ENCODE results near the gene HMMR.
"Not testable (repeated sequence)": the region's sequence is repeated elsewhere in the genome, so short reads cannot be mapped to it uniquely, and the experiment has no call there.

The HMMR gene, protein sequence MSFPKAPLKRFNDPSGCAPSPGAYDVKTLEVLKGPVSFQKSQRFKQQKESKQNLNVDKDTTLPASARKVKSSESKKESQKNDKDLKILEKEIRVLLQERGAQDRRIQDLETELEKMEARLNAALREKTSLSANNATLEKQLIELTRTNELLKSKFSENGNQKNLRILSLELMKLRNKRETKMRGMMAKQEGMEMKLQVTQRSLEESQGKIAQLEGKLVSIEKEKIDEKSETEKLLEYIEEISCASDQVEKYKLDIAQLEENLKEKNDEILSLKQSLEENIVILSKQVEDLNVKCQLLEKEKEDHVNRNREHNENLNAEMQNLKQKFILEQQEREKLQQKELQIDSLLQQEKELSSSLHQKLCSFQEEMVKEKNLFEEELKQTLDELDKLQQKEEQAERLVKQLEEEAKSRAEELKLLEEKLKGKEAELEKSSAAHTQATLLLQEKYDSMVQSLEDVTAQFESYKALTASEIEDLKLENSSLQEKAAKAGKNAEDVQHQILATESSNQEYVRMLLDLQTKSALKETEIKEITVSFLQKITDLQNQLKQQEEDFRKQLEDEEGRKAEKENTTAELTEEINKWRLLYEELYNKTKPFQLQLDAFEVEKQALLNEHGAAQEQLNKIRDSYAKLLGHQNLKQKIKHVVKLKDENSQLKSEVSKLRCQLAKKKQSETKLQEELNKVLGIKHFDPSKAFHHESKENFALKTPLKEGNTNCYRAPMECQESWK

DNA sequence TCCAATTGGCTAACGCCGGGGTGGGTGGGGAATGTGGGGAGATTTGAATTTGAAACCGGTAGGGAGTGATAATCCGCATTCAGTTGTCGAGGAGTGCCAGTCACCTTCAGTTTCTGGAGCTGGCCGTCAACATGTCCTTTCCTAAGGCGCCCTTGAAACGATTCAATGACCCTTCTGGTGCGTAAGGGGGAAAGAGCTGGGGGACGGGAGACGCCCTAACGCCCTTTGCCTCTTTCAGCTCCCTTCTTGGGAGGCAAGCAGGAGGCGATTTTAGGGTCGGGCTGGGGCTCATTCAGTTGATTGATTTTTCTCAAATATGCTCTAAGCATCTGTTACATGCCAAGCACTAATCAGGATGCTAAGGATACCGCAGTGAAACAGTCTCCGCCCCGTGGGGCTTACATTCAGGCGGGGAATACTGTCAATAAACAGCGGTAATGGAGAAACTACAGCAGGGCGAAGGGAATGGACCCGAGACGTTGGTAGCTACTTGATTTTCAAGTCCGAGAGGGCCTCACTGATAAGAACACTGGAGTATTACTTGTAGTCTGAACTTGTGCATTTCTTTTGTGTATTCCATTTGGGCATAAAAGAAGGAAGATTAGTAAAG, at the start of gene HMMR:
Gene HMMR, plus strand, starts transcription at position 71 of the 610 bp plus-strand sequence. Its CDS starts 61 bp downstream, at position 132.
- no peak for DNase-seq

DNA sequence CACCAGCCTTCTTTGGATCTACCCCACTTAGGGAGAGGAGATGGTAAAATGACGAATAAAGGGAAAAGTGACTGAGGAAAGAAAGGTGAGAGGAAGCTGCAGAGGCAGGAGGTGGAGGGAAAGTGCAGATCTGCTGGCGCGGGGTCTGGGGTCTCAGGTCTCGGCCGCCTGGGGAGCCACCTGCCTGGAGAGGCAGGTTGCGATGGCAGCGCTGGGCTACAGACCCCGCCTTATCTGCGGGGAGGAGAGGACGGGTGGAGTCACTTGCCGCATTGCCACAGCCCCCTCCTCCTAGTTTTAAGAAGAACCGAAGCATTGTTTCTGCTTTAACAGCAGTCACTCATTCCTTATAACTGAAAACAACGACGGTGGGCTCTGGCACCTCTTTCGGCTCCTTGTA, 44.8 kb upstream of the HMMR start:
- DNase-seq: not testable (repeated sequence)

DNA sequence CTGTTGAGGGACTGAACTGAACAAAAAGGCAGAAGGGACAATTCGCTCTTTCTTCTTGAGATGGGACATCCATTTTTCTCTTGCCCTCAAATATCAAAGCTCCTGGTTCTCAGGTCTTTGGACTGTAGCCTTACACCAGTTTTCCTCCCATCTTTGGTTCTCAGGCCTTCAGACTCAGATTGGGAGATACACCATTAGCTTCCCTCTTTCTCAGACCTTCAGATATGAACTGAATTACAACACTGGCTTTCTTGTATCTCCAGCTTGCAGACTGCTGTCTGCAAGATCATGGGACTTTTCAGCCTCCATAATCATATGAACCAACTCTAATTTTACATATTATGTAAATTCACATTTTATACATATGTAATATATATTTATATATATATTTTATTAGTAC, 35.6 kb upstream of the HMMR start:
- DNase-seq: no peak

DNA sequence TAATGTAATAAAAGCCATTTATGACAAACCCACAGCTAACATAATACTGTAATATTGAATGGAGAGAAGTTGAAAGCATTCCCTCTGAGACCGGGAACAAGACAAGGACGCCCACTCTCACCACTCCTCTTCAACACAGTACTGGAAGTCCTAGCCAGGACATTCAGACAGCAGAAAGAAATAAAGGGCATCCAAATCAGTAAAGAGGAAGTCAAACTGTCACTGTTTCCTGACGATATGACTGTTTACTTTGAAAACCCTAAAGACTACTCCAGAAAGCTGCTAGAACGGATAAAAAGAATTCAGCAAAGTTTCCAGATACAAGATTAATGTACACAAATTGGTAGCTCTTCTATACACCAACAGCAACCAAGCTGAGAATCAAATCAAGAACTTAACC, 34.3 kb upstream of the HMMR start:
- not testable (repeated sequence) for DNase-seq

DNA sequence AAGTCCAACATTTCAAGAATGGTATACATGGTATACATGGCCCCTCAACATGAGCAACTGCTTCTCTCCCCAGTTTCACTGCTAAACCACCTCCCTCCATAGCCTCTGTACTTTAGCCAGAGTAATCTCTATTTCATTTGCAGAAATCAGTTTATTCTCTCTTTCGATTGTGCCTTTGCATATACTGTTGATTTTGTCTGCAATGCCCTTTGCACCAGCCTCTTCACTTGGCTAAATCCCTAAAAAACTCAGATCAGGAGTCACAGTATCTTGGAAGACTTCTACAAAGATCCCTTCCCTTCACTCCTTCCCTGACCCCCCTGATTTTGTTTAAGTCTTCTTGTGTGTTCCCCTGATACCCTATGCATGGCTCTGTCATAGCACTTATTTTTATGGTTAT, 27.9 kb upstream of the HMMR start:
- no peak for DNase-seq

DNA sequence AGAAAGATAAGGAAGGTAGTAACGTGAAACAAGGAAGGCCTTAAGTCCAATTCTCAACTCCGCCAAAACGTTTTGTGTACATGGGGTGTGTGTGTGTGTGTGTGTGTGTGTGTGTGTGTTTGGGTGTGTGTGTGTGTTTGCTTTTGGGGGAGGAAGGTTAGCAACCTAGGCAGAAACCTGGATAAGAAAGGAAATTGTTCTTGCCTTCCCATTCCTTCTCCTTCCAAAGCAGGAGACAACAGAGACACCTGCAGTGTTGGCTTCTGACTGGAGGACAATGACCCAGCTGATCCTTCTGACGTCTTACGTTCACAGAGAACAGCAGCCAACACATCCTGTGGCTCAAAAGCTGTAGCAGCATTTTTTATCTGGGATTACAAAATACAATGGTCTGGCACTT, 27.2 kb upstream of the HMMR start:
- no peak for DNase-seq

DNA sequence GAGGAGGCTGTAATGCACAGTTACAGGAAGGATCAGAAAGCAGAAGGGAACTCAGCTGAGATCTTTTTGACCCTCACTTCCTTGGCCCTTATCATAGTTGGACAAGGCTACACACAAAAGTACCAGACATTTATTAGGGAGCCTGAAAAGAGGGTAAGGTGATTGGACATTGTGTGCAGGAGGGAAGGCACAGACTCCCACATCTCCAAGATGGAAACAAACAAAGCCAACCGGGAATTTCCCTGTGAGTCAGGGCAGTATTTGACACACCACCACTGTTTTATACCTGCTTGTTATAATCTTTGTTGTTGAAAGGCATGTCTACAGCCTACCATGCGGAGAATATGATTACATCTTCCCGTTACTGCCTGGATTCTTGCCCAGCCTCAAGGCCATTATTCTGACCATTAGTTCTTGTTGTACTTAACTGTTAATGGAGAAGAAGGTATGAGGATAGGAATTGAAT, 26.0 kb upstream of the HMMR start:
- DNase-seq: no peak

DNA sequence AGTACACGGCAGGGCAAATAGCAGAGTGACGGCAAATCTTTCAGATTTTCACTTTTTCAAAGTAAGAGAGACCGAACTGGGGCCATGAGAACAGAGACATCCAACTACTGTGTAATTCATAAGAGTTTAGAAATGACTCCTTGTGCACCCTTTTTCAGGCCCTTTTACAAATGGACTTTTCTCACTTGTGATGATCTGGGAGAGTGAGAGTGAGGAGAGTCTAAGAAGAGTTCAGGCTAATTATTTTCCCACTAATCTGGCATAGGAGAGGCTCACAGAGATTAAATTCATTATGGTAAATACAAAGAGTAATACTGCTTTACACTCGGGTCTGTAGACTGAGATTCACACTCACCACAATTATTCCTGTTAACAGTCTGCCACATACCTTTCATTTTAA, 23.9 kb upstream of the HMMR start:
- DNase-seq: no peak

DNA sequence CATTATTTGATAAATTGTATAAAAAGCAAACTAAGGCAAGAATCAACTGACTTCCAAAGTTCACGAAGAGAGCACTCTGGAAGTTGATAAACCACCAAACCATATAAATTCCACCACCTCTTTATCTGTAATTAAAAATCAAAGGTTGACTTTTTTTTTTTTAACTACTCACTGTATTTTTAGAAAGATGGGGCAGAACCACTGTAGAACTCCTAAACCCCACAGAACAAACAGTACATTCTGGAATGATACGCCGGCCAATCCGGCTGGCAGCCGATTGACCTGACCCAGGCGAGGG, 23.5 kb upstream of the HMMR start:
- no peak for DNase-seq

DNA sequence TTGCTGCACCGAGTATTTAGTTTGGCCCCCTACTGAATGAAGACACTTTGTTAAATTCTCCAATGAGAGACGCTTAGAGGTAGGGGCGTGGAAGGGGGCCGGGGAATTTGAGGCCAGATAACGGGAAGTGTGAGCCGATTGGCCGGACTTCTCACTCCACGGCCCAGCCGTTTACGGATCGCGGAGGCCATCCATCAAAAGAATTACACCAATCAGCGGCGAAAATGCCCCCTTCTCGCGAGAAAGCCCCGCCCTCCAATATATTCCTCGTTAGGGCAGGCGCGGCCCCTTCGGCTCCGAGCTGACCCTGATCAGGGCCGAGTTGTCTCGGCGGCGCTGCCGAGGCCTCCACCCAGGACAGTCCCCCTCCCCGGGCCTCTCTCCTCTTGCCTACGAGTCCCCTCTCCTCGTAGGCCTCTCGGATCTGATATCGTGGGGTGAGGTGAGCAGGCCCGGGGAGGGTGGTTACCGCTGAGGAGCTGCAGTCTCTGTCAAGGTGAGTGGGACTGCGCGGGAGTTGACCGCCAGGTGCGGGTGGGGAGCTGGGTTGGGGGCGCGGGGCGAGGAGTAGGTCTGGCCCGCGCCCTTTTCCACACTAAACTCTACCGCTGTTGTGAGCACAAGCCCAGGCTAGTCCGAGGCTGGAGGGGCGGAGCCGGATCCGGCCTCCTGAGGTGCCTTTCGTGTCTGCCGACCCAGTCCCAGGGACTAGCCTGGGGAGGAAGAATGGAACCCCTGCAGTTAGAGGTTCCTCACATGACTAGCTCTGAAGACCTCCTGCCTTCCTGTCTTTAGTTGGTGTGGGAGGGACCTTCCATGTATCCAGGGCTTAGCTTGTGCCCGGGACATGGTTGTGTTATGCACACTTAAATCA, 22.9 kb upstream of the HMMR start, which contains the start of gene CCNG1:
Gene CCNG1, plus strand, starts transcription at position 287 of the 874 bp plus-strand sequence. CDS start 1,662 bp downstream, outside the sequence.
- peak; percentile 63 to 78 (median 72) for DNase-seq

DNA sequence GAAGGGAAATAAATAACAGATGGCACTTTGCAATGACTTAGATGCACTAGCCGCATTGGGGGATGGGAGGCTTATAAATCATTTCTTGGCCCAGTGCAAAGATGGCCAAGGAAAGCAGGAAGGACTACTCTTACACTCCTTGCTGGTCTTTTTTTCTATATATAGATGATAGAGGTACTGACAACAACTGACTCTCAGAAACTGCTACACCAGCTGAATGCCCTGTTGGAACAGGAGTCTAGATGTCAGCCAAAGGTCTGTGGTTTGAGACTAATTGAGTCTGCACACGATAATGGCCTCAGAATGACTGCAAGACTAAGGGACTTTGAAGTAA, 21.4 kb upstream of the HMMR start:
- no peak for DNase-seq

DNA sequence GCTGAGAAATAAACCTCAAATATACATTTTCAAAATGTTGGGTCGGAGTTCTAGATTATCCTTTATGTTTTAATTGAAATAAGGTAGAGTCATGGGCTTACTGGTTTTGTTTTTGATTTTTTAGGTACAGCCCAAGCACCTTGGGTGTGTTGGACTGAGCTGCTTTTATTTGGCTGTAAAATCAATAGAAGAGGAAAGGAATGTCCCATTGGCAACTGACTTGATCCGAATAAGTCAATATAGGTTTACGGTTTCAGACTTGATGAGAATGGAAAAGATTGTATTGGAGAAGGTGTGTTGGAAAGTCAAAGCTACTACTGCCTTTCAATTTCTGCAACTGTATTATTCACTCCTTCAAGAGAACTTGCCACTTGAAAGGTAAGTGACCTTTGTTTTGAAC, 19.5 kb upstream of the HMMR start:
- DNase-seq: no peak

DNA sequence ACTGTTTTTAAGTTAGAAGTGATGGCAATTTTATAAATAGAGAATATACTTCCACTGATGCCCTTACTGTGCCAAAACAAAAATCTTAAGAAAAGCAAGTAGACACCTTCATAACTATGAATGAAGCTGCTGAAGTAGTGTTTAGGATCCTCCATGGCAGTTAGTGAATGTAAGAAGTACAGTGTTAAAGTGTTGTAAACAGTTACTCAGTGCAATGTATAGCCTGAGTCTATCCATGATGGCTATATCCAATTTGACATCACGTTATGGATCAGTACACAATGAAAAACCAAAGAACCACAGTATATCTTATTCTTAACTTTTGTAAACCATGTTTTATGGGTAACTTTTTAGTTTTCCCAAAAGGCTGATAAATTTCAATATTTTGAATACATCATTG, 15.9 kb upstream of the HMMR start:
- no peak for DNase-seq

DNA sequence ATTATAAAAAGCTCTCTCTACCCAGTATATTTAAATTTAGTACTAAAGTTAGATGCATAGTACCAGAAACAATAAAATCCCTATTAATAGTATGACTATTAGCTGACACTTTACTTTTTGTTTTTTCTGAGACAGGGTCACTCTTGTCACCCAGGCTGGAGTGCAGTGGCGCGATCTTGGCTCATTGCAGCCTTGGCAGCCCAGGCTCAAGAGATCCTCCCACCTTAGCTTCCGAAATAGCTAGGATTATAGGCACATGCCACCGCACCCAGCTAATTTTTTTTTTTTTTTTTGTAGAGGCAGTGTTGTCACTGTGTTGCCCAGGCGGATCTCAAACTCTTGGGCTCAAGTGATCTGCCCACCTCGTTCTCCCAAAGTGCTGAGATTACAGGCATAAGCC, 15.1 kb upstream of the HMMR start:
- no peak for DNase-seq

DNA sequence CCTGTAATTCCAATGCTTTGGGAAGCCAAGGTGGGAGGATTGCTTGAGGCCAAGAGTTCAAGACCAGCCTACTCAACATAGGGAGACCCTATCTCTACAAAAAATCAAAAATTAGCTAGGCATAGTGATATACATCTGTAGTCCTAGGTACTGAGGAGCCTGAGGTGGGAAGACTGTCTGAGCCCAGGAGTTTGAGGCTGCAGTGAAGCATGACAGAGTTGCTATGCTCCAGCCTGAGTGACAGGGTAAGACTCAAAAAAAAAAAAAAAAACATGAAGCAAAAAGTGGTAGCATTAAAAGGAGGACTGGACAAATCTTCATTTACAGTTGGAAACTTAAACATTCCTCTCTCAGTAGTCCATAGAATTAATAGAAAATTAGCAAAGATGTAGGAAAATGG, 13.2 kb upstream of the HMMR start:
- no peak for DNase-seq

DNA sequence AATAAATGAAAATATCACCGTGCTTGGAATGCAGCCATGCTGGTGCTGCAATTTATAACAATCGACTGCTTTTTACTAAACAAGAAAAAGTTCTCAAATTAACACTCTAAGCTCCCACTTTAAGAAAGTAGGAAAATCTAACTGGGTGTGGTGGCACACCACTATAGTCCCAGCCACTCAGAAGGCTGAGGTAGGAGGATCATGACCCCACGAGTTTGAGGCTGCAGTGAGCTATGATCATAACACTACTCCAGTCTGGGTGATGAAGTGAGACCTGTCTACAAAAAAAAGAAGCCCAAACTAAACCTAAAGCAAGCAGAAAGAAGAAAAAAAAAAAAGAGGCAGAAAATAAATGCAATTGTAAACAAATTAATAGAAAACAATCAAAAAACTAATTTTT, 12.6 kb upstream of the HMMR start:
- no peak for DNase-seq

DNA sequence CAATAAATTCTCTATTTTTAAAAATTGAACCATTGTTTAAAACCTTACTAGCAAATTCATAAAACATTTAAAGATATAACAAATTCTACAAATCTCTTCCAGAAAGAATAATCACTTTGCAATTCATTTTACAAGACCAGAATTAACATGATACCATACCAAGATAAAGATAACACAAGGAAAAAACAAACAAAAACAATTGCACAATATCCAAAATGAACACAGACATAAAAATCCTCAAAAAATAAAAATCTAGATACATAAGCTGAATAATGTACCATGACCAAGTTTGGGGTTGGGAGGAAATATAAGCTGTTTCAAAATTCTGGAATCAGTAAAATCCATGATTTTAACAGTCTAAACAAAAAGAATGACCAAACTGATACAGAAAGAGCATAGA, 11.9 kb upstream of the HMMR start:
- no peak for DNase-seq

DNA sequence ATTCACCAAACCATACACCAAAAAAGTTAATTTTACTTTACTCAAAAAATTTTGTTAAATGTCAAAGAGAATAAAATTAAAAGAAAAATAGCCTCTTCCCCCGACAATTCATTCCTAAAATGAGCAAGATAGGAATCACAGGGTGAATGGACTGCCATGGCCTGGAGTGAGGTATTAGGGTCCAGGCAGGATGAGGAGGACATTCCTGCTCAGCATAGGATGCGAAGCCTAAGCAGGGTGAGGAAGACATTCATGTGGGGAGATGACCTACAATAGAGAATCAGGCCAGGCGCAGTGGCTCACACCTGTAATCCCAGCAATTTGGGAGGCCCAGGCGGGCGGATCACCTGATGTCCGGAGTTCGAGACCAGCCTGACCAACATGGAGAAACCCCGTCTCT, 8.9 kb upstream of the HMMR start:
- no peak for DNase-seq

DNA sequence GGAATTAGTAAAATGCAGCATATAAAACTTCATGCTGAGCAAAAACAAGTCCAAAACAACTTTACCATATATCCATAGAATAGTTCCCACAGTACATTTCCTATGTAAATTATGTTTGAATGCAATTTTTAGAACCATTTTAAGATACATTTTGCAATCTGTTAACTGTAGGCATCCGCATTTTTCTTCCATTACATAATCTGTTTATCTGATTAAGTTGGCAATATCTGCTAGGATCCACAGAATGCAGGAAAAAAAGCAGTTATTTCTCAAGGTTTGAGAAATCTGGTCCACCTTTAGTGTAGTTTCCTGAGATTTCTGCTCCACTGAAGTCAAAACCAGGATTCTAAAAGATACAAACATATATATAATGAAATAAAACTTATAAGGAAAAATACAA, 6.7 kb upstream of the HMMR start:
- no peak for DNase-seq

DNA sequence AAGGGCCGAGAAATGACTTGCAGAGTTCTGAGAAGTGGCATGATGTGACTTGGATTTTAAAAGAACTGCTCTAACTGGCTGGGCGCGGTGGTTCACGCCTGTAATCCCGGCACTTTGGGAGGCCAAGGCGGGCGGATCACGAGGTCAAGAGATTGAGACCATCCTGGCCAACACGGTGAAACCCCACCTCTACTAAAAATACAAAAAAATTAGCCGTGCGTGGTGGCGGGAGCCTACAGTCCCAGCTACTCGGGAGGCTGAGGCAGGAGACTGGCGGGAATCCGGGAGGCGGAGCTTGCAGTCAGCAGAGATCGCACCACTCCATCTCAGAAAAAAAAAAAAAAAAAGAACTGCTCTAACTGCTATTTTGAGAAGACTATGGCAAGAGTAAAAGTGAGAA, 5.0 kb upstream of the HMMR start:
- DNase-seq: not testable (repeated sequence)

DNA sequence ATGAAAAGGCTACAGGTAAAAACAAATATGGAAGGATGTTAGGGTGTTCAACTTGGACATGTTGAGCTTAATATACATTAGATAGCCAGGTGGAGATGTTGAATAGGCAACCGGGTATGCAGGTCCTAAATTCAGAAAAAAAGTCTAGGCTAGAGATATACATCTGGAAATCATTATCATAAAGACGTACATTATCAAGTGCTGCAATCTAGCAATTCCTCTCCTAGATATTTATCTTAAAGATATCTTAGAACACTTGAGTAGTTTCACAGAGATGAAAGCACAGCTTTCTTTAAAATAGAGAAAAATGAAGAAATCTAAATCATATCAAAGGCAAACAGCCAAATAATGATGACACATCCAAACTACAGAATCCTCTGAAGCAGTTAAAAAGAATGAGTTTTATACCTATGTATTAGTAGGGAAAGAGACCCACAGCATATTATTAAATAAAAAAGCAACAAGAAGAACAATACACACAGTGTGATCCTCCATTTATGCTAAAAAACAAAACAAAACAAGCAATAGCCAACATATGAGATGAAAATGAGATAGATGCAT, 4.3 kb upstream of the HMMR start:
- no peak for DNase-seq

DNA sequence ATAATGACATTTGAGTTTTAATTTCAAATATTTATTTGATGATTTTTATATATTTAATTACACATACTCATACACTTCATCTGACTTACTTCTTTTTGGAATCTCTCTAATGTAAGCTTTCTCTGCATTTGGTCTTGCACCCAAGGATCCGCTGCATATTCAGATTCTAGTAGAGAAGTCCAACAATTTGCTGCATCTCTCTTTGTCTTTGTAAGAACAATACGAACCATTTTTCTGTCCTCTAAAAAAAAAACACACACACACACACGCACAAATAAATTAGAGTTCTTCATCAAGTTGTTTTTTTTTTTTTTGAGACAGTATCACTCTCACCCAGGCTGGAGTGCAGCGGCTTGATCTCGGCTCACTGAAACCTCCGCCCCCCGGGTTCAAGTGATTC, 3.6 kb upstream of the HMMR start:
- DNase-seq: no peak

Measured in activated CD4-positive, CD25-positive, alpha-beta regulatory T cell (primary cell).